NCI-H2196 (cell line): Measurements from ENCODE around the gene DEK.
"Not testable (repeated sequence)": the region's sequence is repeated elsewhere in the genome, so short reads cannot be mapped to it uniquely, and the experiment has no call there.

Source experiments
- DNase-seq: peaks from one replicate; lab custom pipeline; 2025; ENCODE audit not compliant: unreplicated experiment; lab: John Stamatoyannopoulos, UW

The DEK gene

DNA sequence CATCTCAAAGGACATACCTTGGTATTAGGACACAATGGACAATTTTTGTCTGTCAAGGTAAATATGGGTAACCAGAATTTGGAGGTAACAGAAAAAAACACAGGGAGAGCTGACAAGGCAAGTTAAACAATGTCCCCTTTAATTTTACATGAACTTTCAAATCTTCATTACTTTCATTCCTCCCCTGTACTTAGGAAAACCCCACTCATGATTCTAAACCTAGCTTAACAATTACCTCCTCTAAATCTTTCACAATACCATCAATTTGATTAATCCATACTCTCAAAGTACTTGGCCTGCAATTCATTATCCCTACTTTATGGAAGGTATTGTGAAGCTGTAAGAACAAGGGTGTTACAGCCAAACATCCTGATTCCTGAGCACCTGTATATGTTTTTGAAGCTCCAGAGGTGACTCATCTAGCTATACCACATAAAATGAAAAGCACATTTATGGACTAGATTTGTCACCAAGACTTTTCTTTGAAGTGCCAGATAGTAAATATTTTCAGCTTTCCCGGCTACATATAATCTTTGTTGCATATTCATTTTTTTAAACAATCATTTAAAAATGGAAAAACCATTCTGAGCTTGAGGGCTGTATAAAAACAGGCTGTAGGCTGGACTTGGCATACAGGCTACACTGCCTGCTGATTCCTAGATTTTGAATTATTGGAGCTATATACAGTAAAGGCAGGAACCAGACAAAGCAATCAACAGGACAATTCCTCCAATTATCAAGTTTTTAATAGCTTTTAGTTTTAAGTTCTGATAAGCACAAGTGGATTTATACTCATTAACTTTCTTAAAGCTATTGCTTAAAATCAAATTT is 22.9 kb downstream of the DEK start:
- no peak for DNase-seq

DNA sequence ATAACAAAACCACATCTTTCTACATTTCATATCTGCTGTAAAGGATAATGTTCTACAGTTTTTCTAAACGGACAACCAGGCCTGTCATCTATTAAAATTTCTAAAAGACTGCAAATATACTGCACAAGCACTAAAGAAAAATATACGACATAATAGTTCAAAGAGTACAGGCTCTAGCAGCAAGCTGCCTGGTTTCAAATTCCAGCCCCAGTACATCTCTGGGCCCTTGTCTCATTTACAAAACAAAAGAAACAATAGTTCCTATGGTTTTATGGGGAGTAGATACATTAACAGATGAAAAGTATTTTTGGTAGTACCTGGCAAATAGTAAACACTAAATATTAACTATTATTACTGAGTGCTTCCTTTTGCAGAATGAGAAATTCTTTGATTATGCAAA is 24.1 kb downstream of the DEK start:
- DNase-seq, result no peak

DNA sequence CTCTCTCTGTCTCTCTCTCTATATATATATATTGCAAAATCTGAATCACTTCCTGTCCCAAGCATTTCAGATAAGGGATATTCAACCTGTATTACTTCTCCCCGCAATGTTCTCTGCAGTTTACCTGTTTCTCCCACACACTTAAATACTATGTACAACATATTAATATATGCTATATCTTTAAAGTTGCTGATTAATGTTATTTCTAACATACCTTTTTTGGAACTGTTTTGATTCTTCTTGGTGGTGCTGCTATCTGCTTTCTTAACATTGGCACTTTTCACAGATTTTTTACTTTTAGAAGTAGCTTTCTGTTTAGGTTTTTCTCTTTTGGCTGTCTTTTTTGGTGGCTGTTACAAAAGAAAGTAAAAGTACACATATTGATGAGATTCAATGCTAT is 27.2 kb downstream of the DEK start:
- no peak for DNase-seq

DNA sequence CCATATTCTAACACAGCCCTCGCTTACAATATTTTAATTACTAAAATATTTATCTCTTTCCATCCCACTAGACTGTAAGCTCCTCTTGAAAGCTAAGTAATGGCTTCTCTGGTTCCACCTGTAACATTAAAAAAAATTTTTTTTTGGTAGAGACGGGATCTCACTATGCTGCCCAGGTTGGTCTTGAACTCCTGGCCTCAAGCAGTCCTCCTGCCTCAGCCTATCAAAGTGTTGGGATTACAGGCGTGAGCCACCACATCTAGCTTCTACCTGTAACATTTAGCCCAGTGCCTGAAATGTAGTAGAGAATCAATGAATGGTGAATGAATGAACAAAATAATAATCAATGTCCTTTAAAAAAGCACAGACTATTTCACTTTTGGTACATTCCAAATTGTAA is 28.8 kb downstream of the DEK start:
- DNase-seq, result no peak

DNA sequence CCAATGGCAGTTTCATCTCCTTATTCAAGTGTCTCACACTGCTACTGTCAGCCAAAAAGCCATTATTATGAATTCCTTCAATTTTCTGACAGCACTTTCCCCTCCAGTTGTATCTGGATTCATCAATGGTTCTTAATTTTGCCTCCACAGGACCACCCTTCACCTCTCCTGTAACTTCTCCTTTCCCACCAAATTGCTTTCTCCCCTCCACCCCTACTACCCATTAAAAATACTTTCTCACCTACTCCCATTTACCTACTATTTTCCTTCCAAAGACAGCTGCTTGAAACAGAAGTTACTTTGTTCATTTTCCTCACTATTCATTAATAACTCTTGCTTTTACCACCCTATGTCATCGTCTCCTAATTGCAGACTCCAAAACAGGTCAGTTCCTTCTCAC is 29.8 kb downstream of the DEK start:
- no peak for DNase-seq

DNA sequence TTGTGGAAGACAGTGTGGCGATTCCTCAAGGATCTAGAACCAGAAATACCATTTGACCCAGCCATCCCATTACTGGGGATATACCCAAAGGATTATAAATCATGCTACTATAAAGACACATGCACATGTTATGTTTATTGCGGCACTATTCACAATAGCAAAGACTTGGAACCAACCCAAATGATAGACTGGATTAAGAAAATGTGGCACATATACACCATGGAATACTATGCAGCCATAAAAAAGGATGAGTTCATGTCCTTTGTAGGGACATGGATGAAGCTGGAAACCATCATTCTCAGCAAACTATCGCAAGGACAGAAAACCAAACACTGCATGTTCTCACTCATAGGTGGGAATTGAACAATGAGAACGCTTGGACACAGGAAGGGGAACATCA is 30.6 kb downstream of the DEK start:
- not testable (repeated sequence) for DNase-seq

DNA sequence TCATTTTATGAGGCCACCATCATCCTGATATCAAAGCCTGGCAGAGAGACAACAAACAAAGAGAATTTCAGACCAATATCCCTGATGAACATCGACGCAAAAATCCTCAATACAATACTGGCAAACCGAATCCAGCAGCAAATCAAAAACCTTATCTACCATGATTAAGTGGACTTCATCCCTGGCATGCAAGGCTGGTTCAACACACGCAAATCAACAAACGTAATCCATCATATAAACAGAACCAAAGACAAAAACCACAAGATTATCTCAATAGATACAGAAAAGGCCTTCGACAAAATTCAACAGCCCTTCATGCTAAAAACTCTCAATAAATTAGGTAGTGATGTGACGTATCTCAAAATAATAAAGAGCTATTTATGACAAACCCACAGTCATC is 32.5 kb downstream of the DEK start:
- not testable (repeated sequence) for DNase-seq

DNA sequence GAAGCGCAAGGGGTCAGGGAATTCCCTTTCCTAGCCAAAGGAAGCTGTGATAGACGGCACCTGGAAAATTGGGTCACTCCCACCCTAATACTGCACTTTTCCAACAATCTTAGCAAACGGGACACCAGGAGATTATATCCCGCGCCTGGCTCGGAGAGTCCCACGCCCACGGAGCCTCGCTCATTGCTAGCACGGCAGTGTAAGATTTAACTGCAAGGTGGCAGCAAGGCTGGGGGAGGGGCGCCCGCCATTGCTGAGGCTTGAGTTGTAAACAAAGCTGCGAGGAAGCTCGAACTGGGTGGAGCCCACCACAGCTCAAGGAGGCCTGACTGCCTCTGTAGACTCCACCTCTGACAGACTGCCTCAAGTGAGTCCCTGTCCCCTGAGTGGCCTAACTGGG is 35.7 kb downstream of the DEK start:
- DNase-seq, result not testable (repeated sequence)

DNA sequence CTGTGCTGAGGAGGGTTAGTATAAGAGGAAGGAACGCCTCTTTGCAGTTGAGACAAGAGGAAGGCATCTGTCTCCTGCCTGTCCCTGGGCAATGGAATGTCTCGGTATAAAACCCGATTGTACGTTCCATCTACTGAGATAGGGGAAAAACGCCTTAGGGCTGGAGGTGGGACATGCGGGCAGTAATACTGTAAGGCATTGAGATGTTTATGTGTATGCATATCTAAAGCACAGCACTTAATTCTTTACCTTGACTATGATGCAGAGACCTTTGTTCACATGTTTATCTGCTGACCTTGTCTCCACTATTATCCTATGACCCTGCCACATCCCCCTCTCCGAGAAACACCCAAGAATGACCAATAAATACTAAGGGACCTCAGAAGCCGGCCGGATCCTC is 37.2 kb downstream of the DEK start:
- DNase-seq, result not testable (repeated sequence)

DNA sequence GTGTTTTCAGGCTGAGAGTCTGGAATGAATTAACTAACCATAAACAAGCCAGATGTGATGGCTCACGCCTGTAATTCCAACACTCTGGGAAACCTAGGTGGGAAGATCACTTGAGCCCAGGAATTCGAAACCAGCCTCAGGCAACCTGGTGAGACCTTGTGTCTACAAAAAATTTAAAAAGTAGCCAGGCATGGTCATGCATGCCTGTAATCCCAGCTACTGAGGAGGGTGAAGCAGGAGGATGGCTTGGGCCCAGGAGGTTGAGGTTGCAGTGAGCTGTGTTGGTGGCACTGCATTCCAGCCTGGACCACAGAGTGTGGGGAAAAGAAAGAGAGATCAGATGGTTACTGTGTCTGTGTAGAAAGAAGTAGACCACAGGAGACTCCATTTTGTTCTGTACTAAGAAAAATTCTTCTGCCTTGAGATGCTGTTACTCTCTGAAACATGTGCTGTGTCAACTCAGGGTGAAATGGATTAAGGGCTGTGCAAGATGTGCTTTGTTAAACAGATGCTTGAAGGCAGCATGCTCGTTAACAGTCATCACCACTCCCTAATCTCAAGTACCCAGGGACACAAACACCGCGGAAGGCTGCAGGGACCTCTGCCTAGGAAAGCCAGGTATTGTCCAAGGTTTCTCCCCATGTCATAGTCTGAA is 37.8 kb downstream of the DEK start:
- DNase-seq, result not testable (repeated sequence)

DNA sequence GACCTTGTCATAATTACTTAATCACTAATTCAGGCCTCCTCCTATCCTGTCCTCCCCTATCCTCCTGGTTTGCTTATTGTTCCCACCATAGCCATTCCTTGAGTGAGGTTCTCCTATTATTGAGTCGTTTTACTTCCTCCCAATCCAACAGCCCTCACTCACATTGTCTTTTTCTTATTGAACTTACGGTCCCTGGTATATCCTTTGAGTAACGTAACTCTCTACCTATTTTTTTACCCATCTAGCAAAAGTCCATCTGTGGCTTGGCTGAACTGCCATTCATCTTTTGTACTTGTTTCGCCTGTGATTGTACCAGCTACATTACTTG is 43.1 kb downstream of the DEK start:
- no peak for DNase-seq

DNA sequence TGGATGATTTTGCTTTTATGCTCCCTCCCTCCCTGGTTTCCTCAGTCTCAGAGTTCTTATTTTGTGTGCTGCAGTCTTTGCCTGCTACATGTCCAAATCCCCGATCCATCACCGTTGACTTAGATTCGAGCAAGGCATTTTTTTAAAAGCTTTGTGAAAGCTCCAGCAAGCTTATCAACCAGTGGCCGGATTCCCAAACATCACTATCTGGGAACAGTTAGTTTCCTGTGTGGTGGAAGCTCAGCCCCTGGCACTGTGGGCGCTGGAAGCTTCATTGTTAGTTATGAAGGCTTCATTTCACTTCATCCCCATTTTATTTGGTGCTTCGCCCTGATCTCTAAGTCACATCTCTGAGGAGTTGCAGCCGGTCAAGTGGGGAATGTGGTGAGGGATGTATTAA is 44.7 kb downstream of the DEK start:
- no peak for DNase-seq

DNA sequence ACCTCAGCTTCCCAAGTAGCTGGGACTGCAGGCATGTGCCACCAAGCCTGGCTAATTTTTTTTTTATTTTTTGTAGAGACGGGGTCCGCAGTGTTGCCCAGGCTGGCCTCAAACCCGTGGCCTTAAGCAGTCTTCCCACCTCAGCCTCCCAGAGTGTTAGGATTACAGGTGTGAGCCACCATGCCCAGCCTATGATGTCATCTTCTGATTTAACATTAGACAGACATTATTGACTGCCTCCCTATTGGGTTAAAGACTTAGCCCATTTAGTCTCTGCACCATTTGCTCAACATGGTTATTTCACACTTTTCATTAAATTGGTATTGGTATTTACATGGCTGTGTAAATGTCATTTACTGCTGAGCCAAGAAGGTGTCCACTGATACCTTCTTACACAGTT is 46.1 kb downstream of the DEK start:
- DNase-seq, result no peak

DNA sequence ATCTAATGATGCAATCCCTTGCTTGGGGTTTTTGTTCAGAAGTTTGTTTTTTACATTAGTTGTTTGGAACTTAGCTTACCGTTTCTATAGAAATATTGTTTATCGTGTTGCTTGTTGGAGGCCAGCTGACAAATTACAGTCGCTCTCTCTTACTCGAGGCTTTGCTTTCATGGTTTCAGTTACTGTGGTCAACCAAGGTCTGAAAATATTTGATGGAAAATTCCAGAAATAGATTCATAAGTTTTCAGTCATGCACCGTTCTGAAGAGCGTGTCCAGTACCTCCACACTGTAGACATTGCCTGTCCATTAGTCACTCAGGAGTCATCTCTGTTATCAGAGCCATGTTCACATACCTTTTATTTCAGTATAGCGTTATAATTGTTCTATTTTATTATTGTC is 47.9 kb downstream of the DEK start:
- no peak for DNase-seq

DNA sequence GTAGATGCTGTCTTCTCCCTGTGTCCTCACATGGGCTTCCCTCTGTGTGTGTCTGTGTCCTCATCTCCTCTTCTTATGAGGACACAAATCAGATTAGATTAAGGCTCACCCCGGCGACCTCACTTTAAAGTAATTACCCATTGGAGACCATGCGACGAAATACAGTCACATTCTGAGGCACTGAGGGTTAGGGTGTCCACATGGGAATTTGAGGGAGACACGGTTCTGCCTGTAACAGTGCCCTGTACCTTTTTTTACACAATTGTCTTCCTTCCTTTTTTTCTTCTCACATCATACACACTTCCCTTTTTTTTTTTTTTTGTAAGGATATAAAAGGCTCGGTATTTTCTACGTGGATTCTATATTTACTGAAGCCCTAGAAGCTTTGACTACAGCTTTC is 48.9 kb downstream of the DEK start:
- DNase-seq, result no peak

DNA sequence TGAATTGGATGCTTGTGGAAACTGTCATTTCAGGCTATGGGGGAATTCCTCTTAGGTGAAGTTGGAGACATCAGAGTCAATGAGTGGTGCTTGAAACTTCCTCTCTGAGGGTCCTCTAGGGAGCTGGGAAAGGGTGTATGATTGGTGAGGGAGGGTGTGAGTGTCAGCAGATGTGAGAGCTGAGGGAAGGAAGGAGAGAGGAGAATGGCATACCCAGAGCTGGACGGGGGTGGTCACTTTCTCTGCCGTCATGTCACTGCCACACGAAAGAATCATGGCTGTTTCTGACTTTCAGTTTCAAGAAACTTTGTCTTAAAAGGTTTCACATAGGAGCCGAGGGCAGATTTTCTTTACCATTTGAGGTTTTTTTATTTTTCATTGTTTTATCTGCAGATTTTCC is 50.3 kb downstream of the DEK start:
- DNase-seq, result no peak

DNA sequence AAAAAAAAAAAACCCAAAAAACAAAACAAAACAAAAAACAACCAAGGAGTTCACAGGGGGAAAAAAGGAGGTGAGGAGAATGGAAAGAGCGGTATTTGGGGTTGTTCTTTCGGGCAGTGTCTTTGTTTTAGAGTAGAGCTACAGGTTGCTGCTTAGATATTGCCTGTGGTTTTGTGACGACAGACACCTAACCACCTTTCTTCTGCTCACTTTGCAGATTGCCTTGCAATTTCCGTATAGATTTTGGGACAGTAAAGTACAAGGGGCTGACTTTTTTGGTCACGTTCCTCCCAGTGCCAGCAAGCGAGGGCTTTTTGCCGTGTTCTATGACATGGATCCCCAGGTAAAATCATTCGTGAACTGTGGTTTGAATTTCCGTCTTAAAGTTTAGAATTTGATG is 50.9 kb downstream of the DEK start:
- no peak for DNase-seq

DNA sequence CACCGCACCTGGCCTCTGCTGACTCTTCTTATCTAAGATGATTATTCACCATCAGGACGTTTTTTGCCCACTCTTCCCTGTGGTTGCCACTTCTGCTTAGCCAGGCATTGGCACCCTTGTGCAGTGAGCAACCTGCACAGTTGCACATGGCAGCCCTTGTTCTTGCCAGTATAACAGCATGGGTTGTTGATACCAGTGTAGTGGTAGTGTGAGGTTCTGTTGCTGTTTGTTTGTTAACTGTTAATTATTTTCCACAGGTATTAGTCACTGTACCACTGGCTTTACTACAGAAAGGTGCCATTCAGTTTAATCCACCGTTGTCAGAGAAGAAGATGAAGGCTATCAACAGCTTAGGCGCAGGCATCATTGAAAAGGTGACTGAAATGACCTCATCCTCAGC is 52.1 kb downstream of the DEK start:
- DNase-seq, result no peak

DNA sequence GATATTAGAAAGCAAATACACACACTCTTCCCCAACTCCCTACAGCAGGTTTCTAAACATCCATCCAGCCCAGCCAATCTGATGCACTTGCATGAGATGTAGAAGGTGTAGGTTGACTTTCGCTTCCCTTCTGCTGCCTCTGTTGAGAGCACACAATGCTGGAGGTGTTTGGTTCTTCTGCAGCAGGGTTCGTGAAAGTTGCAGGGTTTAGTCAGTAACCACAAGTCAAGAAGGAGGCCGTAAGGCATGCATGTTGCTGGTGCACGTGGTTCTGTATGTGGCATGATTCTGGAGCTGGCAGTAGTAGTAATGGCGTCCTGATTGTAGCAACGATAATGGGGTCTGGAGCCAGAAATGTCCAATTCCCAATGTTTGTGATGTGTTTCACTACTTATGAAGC is 53.0 kb downstream of the DEK start:
- no peak for DNase-seq

DNA sequence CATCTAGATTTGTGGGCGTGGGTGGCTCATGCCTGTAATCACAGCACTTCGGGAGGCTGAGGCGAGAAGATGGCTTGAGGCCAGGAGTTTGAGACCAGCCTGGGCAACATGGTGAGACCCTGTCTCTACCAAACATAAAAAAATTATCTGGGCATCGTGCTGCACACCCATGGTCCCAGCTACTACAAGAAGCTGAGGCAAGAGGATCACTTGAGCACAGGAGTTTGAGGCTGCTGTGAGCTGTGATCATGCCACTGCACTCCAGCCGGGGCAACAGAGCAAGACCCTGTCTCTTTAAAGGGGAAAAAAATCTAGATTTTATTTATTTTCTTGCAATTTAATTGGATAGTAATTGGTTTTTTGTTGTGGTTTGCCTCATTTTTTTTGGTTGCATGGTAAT is 53.6 kb downstream of the DEK start:
- DNase-seq, result no peak

DNA sequence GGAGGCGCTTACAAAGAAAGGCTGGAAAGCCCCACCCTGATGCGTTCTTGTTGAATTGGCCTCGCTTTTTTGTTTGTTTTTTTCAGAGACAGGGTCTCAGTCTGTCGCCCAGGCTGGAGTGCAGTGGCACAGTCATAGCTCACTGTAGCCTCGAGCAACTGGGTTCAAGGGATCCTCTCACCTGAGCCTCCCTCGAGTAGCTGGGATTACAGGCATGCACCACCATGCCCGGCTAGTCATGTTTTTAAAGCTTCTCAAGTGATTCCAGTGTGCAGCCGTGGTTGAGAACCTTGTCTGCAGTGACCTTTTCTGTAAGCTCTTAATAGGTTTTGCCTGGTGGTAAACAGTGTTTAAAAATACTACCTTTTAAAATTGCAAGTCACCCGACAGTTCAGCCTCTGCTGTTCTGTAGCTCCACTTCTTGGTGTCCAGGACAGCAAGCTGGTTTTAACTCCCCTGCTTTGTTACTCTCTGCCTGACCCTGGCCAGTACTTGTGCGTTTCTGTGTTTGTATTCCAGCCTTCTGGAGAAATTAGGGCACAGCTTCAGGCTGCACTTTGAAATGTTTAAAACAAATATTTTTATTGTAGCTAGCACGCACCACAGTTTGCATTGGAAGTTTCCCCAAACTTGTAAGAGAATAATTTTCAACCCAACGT is 54.7 kb downstream of the DEK start:
- DNase-seq, result no peak

DNA sequence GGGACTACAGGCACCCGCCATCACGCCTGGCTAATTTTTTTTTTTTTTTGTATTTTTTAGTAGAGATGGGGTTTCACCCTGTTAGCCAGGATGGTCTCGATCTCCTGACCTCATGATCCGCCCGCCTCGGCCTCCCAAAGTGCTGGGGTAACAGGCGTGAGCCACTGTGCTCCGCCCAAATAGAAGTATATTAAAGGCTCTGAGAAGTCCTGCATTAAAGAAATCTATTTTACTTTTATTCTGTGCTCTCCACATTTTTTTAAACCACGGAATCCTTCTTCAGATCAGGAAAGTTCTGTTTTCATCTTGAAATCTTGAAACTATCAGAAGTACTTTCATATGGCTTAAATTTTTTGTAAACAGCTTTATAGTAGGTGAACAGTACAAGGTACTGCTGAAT is 55.6 kb downstream of the DEK start:
- DNase-seq, result not testable (repeated sequence)
